ENCODE measurements around the gene UNC13A. TPM values are rescaled to one million over a fixed set of nuclear protein-coding genes. Genes with fewer than 3 reads are reported as not detected.

The UNC13A gene
- total RNA-seq, 1 experiment from 2014 or later, result 29.0 TPM

- ChIA-PET CTCF (interaction anchor here (1.5 kb wide), 1 partner anchor 41 kb away, joined by 6 read pairs; no protein-coding TSS in a partner anchor), RAD21 (ENCODE audit: low non-redundant PET in 1 of 2, low total read pairs in 2 of 2, uncharacterized antibody in 2 of 2, unreplicated experiment in 2 of 2) (no interaction called here), POLR2A (interaction anchor here (0.6 kb wide), 1 partner anchor 17 kb away, joined by 4 read pairs; no protein-coding TSS in a partner anchor)
- DNase-seq (ENCODE audit: low read depth, low spot score) (no peak), ATAC-seq (peak; percentile 82)
- H3K4me1 ChIP-seq (ENCODE audit: control insufficient read depth in 1 of 2, insufficient read depth in 2 of 2, low read length in 2 of 2), result peaks cover 5 to 16% of the 10 kb centered on the region in 2 experiments; a peak in 3 of 4 replicates
- H2AFZ ChIP-seq (ENCODE audit: low read depth, low read length, poor library complexity, severe bottlenecking), result no peak overlapping the region
- no peaks in the 10 kb centered on the region for H3K9me3 ChIP-seq (ENCODE audit: control insufficient read depth in 1 of 2, insufficient read depth in 1 of 2, low read depth in 1 of 2, low read length in 2 of 2)
- H4K20me1 ChIP-seq (ENCODE audit: insufficient read depth), result no peaks in the 10 kb centered on the region
- H3K27ac ChIP-seq (ENCODE audit: low read depth, low read length), result no peak overlapping the region
- peak; percentile 22 for TF ChIP-seq TCF7L2 (IDR thresholded peaks at IDR 0.05; ENCODE audit: borderline replicate concordance, extremely low read depth, insufficient read depth, insufficient read length)
- TF ChIP-seq ATF3 (IDR thresholded peaks at IDR 0.05), result no peak
- no peak for TF ChIP-seq YY1 (IDR thresholded peaks at IDR 0.05; ENCODE audit: extremely low read depth, insufficient replicate concordance, low read depth, low read length)
- no peak for TF ChIP-seq EZH2 (IDR thresholded peaks at IDR 0.05)
- TF ChIP-seq RAD21 (IDR thresholded peaks at IDR 0.05; ENCODE audit: low read depth), result no peak; the same call in 1 of the 2 replicates
- TF ChIP-seq CTCF (IDR thresholded peaks at IDR 0.05 in 2 of 3, conservative IDR thresholded peaks at IDR 0.05 in 1 of 3; ENCODE audit: borderline replicate concordance in 1 of 3, insufficient read depth in 1 of 3, low read depth in 2 of 3, low read length in 2 of 3), result peak; percentile 30 to 73 (median 66); a peak in 5 of 6 replicates
- H3K4me2 ChIP-seq (ENCODE audit: low read length), result no peak overlapping the region
- no peaks in the 10 kb centered on the region for H3K9me2 ChIP-seq (ENCODE audit: insufficient read depth)
- no peaks in the 10 kb centered on the region for H3K27me3 ChIP-seq (ENCODE audit: insufficient read depth, low read length)
- H3K9ac ChIP-seq (ENCODE audit: low read length), result no peak overlapping the region
- no peak overlapping the region for H3K4me3 ChIP-seq (replicated peaks in 1 of 2; ENCODE audit: low read depth in 1 of 2, low read length in 2 of 2)
- peaks cover 52% of the 10 kb centered on the region for H3K79me2 ChIP-seq (ENCODE audit: insufficient read depth, low read length)
- H3K36me3 ChIP-seq (ENCODE audit: control insufficient read depth in 1 of 2, insufficient read depth in 2 of 2, low read length in 2 of 2), result peaks cover 27 to 35% of the 10 kb centered on the region in 2 experiments; a peak in 3 of 4 replicates
- no TSS peak for BruUV-seq (replicated peaks)
- intact Hi-C loops (cut with micrococcal nuclease), result no loop called here
Observed at GRCh38 chr19:17725422-17726078, 37.4 kb upstream of the UNC13A start.

Data from HCT116 (cell line).